ENCODE measurements around the gene HEXIM2. TPM values are rescaled to one million over a fixed set of nuclear protein-coding genes. Genes with fewer than 3 reads are reported as not detected.
"Not testable (repeated sequence)": the region's sequence is repeated elsewhere in the genome, so short reads cannot be mapped to it uniquely, and the experiment has no call there.

The HEXIM2 gene
- total and polyA plus RNA-seq, 3 donors from 2014 or later: 35.9 to 76.8 (median 47.7) TPM

GRCh38 chr17:45200701-45201100, 39.0 kb downstream of the HEXIM2 start:
- Histone ChIP-seq H3K36me3 (ENCODE audit: low read depth, missing control alignments) (no peaks in the 10 kb centered on the region), H3K9me3 (no peaks in the 10 kb centered on the region), H3K27ac (no peak overlapping the region), H3K4me3 (no peak overlapping the region), H3K27me3 (no peaks in the 10 kb centered on the region), H3K4me1 (peaks cover 21% of the 10 kb centered on the region)
- TF ChIP-seq CTCF (IDR thresholded peaks at IDR 0.05) (peak in 1 of 3 experiments; percentile 15), POLR2A (IDR thresholded peaks at IDR 0.05) (no peak)
- intact Hi-C loops (cut with DNase I; ENCODE audit: low total_unique reads): no loop called here
- DNase-seq: no peak
- WGBS, 2 donors: 42 to 55% methylated on average over 9 of the region's 9 CpGs

- Histone ChIP-seq H3K4me1 (peaks cover 21% of the 10 kb centered on the region), H3K27me3 (no peaks in the 10 kb centered on the region), H3K9me3 (no peaks in the 10 kb centered on the region), H3K27ac (no peak overlapping the region), H3K4me3 (no peak overlapping the region), H3K36me3 (ENCODE audit: low read depth, missing control alignments) (no peaks in the 10 kb centered on the region)
- intact Hi-C loops (cut with DNase I; ENCODE audit: low total_unique reads): no loop called here
- TF ChIP-seq CTCF (IDR thresholded peaks at IDR 0.05) (no peak), POLR2A (IDR thresholded peaks at IDR 0.05) (no peak)
- no peak for DNase-seq
- 89 to 95% methylated on average over 4 of the region's 4 CpGs for WGBS, 2 donors
These were observed 39.8 kb downstream of the HEXIM2 start for GRCh38 chr17:45201457-45201856.

GRCh38 chr17:45201880-45202279, 40.2 kb downstream of the HEXIM2 start:
- H3K9me3 ChIP-seq; intact Hi-C loops (cut with DNase I; ENCODE audit: low total_unique reads); H3K27ac ChIP-seq; H3K27me3 ChIP-seq; H3K4me3 ChIP-seq; DNase-seq; H3K36me3 ChIP-seq (ENCODE audit: low read depth, missing control alignments): not testable (repeated sequence)
- WGBS, 2 donors: 92% methylated on average over 5 to 6 of the region's 6 CpGs
- peaks cover 21% of the 10 kb centered on the region for H3K4me1 ChIP-seq

- no peaks in the 10 kb centered on the region for H3K36me3 ChIP-seq (ENCODE audit: low read depth, missing control alignments)
- H3K4me3 ChIP-seq: no peak overlapping the region
- DNase-seq: peak; percentile 95
- no peaks in the 10 kb centered on the region for H3K9me3 ChIP-seq
- H3K27ac ChIP-seq: no peak overlapping the region
- no peaks in the 10 kb centered on the region for H3K27me3 ChIP-seq
- TF ChIP-seq POLR2A (IDR thresholded peaks at IDR 0.05) (no peak), CTCF (IDR thresholded peaks at IDR 0.05) (peak; percentile 95 to 98 (median 98))
- intact Hi-C loops (cut with DNase I; ENCODE audit: low total_unique reads): no loop called here
- peaks cover 5% of the 10 kb centered on the region for H3K4me1 ChIP-seq
- WGBS, 2 donors: 14 to 17% methylated on average over 12 of the region's 12 CpGs
These were observed 57.4 kb downstream of the HEXIM2 start for GRCh38 chr17:45218895-45219661.

Small RNAs within 50 kb of the gene (microRNA-seq; reads per million reads assigned to microRNA genes)
- gene MIR6784 (ENCODE audit: borderline number of aligned reads in 2 of 2, borderline replicate concordance in 1 of 2): 0 to 0.70 reads per million in 2 donors

Small RNAs within 50 kb of the gene (small RNA-seq; reads per million reads assigned to genes)
- 0 reads per million in 2 donors for gene MIR6784

Other genes starting within 250 kb of the HEXIM2 start
- gene GFAP, start 246.4 kb upstream of the HEXIM2 start, total RNA-seq: under 1 TPM; 0.55 to 0.62 TPM
- gene GFAP, start 246.4 kb upstream of the HEXIM2 start, polyA plus RNA-seq (ENCODE audit: insufficient read depth, low read depth, low replicate concordance): 0.91 TPM
- gene KIF18B, start 214.1 kb upstream of the HEXIM2 start, total RNA-seq: 1 to 10 TPM; 3.7 to 6.0 TPM
- 4.7 TPM for gene KIF18B, start 214.1 kb upstream of the HEXIM2 start, polyA plus RNA-seq (ENCODE audit: insufficient read depth, low read depth, low replicate concordance)
- gene C1QL1, start 193.6 kb upstream of the HEXIM2 start, total RNA-seq: 1 to 10 TPM in 1 of 2 donors, under 1 TPM in 1; 0.74 to 1.3 TPM
- 1.7 TPM for gene C1QL1, start 193.6 kb upstream of the HEXIM2 start, polyA plus RNA-seq (ENCODE audit: insufficient read depth, low read depth, low replicate concordance)
- 10 to 100 TPM; 63.1 to 72.5 TPM for gene DCAKD, start 110.2 kb upstream of the HEXIM2 start, total RNA-seq
- 33.2 TPM for gene DCAKD, start 110.2 kb upstream of the HEXIM2 start, polyA plus RNA-seq (ENCODE audit: insufficient read depth, low read depth, low replicate concordance)
- gene NMT1, start 100.6 kb upstream of the HEXIM2 start, total RNA-seq: 10 to 100 TPM; 76.1 to 79.0 TPM
- gene NMT1, start 100.6 kb upstream of the HEXIM2 start, polyA plus RNA-seq (ENCODE audit: insufficient read depth, low read depth, low replicate concordance): 143 TPM
- gene PLCD3, start 29.4 kb upstream of the HEXIM2 start, total RNA-seq: 100 to 1,000 TPM in 1 of 2 donors, 10 to 100 TPM in 1; 86.3 to 106 TPM
- 62.2 TPM for gene PLCD3, start 29.4 kb upstream of the HEXIM2 start, polyA plus RNA-seq (ENCODE audit: insufficient read depth, low read depth, low replicate concordance)
- gene ACBD4, start 26.2 kb upstream of the HEXIM2 start, total RNA-seq: 1 to 10 TPM; 8.3 to 9.1 TPM
- gene ACBD4, start 26.2 kb upstream of the HEXIM2 start, polyA plus RNA-seq (ENCODE audit: insufficient read depth, low read depth, low replicate concordance): 7.5 TPM
- 10 to 100 TPM; 51.8 to 68.8 TPM for gene HEXIM1, start 13.4 kb upstream of the HEXIM2 start, total RNA-seq
- 38.8 TPM for gene HEXIM1, start 13.4 kb upstream of the HEXIM2 start, polyA plus RNA-seq (ENCODE audit: insufficient read depth, low read depth, low replicate concordance)
- gene FMNL1, start 60.0 kb downstream of the HEXIM2 start, total RNA-seq: 10 to 100 TPM; 11.1 to 15.8 TPM
- gene FMNL1, start 60.0 kb downstream of the HEXIM2 start, polyA plus RNA-seq (ENCODE audit: insufficient read depth, low read depth, low replicate concordance): 13.9 TPM
- gene SPATA32, start 100.2 kb downstream of the HEXIM2 start, total RNA-seq: 10 to 100 TPM; 15.5 to 47.4 TPM
- 72.0 TPM for gene SPATA32, start 100.2 kb downstream of the HEXIM2 start, polyA plus RNA-seq (ENCODE audit: insufficient read depth, low read depth, low replicate concordance)
- gene MAP3K14, start 155.1 kb downstream of the HEXIM2 start, total RNA-seq: 10 to 100 TPM; 12.4 to 14.6 TPM
- 24.9 TPM for gene MAP3K14, start 155.1 kb downstream of the HEXIM2 start, polyA plus RNA-seq (ENCODE audit: insufficient read depth, low read depth, low replicate concordance)

All from testis (tissue), 3 donors.